Measurements from ENCODE around the gene TRIM40.

TRIM40 gene

DNA sequence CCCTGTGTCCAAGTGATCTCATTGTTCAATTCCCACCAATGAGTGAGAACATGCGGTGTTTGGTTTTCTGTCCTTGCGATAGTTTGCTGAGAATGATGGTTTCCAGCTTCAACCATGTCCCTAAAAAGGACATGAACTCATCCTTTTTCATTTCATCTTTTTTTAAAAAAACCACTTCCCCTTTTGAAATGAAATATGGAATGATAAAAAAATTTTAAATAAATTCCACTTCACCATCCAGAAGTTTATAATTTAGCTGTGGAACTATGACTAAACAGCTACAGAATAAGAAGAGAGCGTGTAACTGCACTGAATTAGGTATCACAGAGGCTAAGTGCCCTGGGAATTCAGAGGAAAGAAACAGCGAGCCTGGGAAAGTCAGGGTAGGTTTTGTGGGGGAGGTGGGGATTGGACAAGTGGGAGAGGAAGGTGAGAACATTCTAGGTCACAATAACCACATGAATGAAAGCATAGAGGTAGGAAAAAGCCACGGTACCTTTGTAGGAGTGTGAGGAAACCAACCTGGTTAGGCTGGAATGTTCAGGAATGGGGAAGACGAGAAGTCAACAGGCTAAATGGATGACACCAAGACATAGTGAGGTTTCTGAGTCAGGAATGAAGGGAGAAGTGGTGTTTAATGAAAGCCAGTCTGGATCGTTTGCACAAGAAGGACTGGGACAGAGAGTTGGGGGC, 14.1 kb downstream of the TRIM40 start:
- DNase-seq = no peak

DNA sequence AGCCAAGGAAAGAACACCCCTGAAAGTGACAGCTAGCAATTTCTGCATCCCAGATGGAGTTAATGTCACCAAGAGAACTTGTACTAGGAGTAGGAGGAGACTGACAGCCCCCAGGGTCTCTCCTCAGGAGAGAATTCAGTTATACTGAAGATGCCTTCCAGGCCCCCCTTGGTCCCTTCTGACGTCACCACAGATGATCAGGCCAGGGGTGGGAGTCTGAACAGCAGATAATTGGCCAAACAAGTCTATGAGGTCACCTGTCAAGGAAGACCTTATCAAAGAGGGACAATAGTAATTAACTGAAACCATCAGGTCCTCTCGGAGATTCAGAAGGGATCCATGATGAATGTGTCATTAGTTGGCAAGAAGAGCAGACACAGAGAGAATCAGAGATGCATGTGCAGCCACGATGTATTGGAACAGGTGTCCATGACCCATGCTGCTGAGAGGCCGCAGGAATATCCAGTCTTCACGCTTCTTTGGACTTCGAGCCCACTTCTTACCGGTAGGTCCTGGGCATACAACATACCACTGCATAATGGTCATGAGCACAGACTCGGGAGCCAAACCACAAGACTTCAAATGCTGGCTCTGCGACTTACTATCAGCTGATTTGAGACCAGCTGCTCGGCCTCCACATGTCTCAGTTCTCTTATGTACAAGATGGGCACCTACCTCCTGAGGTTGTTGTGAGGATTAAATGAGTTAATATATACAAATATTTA, 14.9 kb downstream of the TRIM40 start:
- DNase-seq = no peak

DNA sequence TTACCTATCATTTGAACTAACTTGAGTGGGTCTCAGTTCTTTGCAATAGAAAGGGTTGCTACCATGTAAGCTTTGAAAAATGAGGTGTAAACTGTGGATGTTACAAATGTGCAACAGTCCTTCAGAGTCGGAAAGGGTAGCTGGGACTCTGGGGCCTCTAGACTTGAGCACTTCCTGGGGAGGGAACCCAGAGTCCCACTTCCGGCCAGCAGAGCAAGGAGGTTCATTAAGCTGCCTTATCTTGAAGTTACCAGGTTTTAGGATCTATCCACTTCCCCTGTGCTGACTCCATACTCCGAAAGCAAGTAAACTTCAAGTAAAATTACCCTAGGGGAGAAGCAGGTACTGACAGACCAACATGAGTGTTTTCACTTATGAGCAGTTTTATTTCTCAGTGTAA, 15.6 kb downstream of the TRIM40 start:
- DNase-seq = no peak

DNA sequence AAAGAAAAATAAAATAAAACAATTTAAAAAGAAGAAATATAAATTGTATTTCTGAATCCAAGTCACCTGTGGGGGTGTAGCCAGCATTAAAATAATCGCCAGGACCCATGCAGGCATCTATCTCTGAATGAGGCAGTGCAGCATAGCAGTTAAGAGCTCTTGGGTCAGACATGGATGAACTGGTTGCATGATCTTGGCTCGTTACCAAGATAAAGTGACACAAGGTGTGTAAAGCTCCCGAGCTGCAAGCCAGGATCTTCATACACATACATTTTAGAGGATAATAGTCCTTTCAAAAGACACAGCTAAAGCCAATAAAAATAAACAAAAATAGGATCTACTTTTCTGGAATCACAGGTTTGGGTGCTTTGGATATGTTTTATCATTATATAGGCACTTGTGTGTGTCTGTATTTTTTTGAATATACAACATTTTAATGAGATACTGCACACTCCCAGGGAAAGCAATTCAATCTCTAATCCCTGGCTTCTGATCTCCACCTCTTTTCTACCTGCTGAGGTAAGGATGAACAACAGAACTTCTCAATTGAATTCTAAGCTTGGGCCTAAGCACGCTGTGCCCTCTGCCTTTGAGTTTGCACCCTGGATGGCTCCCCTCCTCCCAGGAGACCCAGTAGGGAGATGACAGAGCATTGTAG, 16.2 kb downstream of the TRIM40 start:
- DNase-seq = no peak

DNA sequence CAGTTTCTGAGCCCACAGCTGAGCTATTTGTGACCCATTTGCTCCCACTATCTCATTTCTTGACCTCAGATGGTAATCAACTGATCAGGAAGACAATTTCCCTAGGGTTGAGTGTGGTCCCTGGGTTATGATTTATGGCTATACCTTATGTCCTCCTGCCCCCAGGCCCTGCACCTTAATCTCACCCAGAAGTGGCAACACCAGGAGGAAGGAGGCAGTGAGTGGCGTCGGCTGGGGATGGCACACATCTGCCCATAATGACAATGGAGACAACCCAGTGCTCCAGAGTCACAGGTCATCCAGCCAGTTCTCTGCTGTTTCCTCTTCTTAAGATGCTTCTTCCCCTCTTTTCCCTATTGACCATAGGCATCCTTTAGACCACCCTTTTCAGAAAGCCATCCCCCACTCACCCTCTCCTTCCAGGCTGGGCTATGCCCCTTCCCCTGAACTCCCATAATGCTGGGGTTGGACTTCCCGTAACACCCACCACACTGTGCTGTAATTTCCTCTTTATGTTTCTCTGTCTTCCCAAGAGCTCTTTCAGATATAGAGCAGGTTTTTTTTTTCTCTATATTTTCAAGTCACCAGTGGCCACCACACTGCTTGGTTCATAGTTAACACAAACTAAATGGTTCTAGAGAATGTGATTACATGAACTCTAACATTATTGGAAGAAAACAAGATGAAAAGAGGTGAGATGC, 17.1 kb downstream of the TRIM40 start:
- DNase-seq = no peak

DNA sequence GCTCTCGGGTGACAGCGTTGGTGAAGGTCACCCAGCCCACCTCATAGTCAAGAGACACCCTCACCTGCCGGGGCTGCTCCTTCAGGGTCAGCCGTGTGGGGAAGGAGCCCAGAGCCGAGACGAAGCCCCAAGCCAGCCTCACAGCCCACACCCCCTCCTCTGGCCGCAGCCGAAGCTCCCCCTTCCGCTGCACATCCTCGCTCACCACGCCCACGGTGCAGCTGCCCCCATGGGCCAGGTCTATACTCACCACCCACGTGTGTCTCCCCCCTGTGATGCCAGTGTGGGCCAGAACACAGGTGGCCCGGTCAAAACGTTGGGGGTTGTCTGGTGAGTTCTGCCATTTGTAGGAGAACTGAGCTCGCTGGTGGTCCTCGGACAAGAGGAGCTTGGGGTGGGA, 18.1 kb downstream of the TRIM40 start:
- no peak for DNase-seq

DNA sequence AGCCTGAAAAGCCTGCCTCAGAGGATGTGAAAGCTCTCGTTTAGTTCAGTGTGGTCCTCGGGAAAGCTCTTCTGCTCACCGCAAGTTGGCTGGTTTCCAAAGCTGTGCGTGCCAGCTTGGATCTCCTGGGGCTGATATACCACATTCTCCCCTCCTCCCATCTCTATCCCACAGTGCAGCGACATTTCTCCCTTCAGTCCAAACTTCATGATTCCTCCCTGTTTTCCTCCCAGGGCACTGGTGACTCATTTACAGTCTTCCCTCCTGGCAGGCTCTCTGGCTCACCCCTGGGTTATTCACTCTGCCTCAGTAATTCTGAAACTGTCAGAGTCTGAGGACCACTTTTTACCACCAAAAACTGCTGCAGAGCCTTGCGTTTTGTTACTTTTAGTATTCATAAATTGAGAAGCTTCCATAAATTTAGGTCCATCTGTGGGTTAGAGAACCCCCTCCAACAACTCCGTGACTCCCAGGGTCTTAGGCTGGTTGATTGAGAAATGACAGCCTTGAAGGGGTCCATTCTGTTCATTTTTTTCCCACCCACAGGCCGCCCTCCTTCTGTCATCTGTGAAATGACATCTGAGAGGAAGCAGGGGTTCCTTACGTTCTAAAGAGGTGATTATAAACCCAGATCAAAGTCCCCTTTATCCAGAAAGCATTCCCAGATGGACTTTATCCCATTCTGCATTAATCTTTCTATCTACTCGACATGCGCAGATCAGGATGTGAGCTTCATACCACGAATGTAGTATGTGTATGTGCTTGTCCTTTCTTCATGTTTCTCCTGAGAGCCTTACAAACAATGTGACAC, 19.0 kb downstream of the TRIM40 start:
- no peak for DNase-seq

DNA sequence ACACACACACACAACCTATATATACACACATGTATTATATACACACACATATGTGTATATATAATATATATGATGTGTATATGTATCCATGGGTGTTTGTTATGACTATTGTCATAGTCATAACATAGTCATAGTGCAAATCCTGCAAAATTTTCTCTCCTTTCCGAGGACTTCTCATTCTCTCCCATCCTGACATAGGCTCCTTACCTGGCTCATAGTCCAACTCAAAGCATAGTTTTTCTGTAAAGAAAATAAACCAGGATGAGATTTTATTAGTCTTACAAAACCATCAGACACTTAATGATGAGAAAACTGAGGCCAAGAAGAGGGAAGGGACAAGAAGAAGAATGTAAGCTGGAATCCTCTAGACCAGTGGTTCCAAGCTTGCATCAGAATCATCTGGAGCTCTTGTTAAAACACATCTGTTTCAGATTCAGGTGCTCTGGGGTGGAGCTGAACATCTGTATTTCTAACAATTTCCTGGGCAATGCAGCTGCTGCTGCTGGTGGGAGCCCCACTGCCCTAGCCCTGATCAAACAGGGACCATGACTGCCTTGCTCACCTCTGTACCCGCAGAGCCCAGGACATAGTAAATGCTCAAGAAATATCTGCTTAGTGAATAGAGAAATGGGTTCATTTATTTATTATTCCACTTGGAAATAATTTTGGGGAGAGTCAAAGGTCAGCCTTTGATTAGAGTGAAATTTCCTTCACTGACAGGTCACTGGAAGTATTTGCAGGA, 19.8 kb downstream of the TRIM40 start:
- DNase-seq = no peak

DNA sequence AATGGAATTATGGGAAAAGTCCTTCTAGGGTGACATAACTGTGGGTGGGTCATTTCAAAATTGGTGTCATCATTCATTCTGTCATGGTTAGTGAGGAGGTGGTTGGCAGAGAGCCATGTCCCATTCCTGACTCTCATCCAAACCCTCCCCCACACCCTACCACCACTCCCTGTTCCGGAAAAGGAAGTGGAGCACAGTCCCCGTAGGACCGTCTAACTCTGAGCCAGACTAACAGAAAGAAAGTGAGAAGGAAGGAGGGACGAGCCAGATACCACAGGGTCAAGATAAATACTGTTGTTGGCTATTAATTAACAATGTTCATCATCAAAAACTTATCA, 20.3 kb downstream of the TRIM40 start:
- DNase-seq = no peak

DNA sequence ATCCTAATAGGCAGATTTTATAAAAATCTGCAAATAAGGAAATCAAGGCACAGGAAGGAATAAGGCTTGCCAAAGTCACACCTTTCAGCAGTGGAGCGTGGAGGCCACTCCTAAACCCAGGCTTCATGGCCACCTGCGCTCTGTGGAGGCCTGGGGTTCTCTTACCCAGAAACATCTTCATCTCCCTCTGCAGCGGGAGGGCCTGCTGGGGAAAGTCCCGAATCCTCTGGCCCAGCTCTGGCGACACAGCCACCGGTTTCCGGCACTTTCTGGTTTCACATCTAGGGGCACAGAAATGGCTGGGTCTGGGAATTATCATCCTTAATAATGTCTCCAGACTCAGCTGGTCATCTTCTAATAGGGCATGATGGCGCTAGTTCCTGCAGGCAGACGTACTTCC, 20.8 kb downstream of the TRIM40 start:
- no peak for DNase-seq

DNA sequence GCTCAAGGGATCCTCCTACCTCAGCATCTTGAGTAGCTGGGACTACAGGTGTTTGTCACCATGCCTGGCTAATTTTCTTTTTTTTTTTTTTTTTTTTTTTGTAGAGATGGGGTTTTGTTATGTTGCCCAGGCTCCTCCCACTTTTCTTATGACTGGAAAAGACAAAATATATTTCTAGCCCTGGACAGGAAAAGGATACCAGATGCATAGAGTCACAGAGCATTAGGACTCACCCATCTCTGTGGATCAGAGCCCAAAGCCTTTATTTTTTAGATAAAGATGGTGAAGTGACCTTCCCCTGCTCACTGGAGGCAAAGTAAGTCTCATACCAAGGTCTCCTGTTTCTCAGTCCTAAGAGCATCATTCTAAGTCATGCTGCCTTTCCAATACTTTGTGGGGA, 21.6 kb downstream of the TRIM40 start:
- no peak for DNase-seq

DNA sequence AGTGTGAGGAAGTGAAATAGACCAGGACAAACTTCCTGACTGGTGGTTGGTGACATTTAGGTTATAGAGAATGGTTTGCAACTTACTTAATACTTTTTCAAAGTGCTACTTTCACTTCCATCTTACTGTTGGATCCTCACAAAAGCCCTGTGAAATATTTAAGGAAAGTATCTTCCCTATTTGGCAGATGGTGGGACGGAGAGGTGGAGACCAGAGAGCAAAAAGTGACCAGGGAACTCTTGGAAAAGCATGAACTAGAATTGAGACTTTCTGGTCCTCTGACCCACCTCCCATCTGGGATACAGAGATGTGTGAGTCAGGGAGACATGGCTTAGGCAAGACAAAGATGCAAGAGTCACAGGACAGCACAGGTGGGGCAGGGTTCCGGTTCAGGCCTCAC, 22.1 kb downstream of the TRIM40 start:
- no peak for DNase-seq

DNA sequence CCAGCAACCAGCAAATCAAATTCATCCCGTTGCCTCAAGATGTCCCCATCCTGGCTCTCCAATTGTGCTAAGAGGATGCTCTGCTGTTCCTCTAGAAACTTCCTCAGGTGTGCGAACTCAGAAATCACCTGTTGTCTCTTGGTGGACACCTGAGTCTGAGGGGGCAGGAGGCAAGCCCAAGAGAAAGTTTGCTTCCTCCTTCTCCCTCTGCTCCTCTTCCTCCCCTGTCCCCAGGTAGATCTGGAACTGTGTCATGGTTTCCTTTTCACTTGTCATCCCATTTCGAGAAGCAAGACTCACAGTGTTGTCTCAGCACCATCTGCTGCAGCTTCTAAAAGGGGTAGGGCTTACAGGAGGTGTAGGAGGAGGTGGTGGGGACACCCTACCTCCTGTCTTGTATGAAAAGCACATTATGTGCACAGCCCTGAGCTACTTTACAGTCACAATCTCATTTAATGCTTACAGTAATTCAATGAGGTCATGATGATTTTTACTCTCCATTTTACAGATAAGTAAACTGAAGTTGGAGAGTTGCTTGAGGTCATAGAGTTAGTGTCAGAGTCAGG, 22.6 kb downstream of the TRIM40 start:
- DNase-seq = no peak

DNA sequence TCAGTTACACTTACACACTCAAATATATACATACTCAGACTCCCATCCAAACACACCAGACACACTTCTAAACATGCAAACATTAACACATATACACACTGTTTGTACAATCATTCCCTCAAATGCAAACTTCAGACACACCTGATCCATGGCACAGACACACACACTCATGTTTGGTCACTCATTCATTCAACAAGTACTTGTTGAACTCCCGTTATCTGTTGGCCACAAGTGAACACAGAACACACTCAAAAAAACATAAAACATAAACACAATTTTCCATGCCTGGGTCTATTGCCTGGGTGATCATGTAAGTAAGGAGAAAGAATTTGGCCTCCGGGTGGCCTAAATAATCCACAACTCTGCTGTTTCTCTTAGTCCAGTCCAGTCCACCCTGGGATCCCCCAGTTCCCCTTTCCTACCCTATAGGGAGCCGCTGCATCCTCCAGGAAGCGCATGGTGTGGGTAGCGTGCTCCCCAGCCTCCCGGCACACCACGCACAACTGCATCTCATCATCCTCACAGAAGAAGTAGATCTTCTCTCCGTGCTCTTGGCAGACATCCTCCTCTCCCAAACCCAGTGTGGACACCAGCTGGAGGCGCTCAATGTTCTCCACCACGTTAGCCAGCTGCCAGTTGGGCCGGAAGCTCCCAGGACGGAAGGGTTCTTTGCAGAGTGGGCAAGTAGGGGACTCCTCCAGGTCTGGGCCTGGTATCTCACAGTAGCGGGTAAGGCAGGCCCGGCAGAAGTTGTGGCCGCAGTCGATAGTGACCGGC, 24.3 kb downstream of the TRIM40 start:
- DNase-seq = no peak

DNA sequence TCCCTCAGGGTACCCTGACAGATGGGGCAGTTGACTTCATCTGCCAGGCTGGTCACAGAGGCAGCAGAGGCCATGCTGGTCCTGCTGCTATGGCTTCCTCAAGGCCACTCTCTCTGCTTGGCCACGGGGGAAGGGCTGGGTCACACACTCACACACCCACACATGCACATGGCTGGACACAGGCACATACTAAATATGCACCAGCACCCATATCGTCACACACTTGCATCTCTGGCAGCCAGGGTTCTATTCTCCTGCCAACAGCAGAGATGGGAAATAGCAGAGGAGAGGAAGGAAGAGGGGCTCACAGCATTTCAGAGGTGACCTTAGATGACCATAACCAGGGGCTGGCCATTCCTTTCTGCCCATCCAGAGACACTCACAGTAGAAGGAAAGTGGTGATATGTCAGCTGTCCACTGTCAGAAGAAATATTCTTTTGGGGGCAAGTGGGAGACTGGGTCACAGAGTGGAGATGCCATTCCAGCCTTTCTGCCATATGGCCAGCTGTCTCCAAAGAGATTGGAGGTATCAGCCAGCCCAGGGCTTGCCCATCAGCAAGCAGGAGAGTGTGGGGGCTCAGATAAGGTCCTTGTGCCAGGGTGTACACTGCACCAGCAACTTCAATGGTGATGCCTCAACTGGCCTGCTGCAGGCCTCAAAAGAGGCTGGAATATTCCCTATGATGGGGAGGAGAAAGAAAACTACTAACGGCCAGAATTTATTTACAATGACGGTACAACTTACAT, 25.0 kb downstream of the TRIM40 start, which contains the start of gene TRIM10:
TRIM10 (minus strand) TSS at position 427 of the 747 bp plus-strand sequence; CDS start at position 74, 353 bp downstream.
- DNase-seq = no peak

DNA sequence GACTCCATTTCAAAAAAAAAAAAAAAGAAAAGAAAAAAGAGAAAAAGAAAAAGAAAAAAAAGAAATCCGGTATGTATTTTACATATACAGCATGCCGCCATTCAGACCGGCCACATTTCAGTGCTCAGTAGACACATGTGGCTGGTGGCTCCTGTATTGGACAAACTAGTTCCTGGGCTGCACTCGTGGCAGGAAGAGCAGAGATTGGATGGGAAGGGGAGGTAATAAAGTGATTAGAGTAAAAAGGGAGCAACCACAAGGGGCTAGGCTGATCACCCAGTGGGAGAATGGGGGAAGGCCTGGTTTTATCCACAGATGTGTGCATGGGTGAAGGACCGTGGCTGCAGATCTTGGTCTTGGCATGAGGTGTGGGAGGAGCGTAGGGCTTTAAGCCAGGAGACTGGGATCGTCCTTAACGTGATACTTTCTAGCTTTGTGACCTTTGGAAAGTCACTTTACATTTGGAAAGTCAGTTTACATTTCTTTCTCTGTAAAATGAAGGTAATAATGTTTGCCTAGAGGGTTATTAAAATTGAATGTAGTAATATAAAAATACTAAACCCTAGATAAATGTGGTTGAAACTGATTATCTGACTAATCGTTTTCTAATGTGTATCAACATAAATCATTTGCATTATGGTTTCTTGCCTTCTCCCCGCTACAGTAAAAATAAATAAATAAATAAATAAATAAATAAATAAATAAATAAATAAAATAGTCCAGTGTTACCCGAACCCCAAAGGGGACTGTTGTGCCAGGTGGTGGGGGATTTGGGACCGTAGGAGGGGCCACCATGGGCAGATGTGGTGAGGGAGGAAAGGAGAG, 26.5 kb downstream of the TRIM40 start:
- DNase-seq = no peak

DNA sequence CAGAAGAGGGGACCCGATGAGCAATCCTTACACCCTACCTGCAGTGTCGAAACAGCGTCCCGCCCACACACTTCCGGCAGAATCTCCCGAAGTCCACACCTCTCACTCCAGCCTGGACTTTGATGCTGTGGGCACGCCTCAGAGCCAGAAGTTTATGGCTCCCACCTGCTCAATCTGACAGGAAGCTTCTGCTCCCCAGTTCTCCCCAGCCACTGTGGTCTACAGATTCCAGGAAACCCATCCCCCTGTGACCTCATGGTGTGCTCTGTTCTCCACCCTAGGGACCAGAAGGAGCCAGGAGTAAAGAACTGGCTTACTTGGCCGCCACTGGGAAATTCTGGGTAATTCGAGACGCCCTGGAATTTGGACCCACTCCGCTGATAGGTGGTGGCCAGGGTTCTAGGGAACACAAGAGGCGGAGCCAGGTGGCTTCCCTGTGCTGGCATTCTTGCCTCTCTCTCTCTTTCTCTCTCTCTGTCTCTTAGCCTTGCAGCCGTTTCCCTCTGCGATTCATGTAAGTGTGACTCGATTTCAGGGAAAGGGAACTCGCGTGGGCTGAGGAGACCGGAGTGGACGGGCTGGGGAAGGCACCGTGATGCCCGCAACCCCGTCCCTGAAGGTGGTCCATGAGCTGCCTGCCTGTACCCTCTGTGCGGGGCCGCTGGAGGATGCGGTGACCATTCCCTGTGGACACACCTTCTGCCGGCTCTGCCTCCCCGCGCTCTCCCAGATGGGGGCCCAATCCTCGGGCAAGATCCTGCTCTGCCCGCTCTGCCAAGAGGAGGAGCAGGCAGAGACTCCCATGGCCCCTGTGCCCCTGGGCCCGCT, 27.4 kb downstream of the TRIM40 start, which contains the start of gene TRIM15:
TRIM15 (plus strand) TSS at position 457 of the 828 bp plus-strand sequence; CDS start at position 596, 139 bp downstream.
- DNase-seq = no peak
